SK-N-SH (cell line): ENCODE data around the gene CCDC14. TPM values are rescaled to one million over a fixed set of nuclear protein-coding genes. Genes with fewer than 3 reads are reported as not detected.

Source experiments
- CTCF ChIA-PET: fragments of 300-600, 350-600 bp; formaldehyde crosslinking; extraction: SDS; loops from one replicate; lab custom pipeline; 2021; lab: Yijun Ruan, JAX
- POLR2A ChIA-PET: fragments of 350-600 bp; sonication (Branson Sonifier 250); formaldehyde crosslinking; extraction: SDS; loops from one replicate; lab custom pipeline; 2020; ENCODE audit warnings: antibody characterized with exemption, inconsistent platforms; lab: Yijun Ruan, JAX
- DNase-seq: peaks from one replicate; pipeline ENCODE4 v3.0.0; 2012
- H2AFZ ChIP-seq: fragments of 200-600 bp; sonication (generic); 2 replicates; pipeline ENCODE4 v1.8.1; 2016; ENCODE audit warnings: antibody characterized with exemption, mild to moderate bottlenecking, low read depth
- H3F3A ChIP-seq: fragments of 200-600 bp; sonication (generic); replicated peaks from 2 replicates; pipeline ENCODE3; 2016; ENCODE audit warnings: antibody characterized with exemption, mild to moderate bottlenecking; ENCODE audit not compliant: insufficient read depth
- H3K27ac ChIP-seq, 2 experiments: fragments of 200-500 bp in 1 of 2; fragments of 200-600 bp in 1 of 2; sonication (Bioruptor generic) in 1 of 2; sonication (generic), shearing (Covaris generic) in 1 of 2; 2 replicates each; pipeline versions ENCODE4 v1.5.1 to v1.6.1; 2014 to 2016; ENCODE audit warnings: low read depth in 2 of 2, inconsistent platforms in 1 of 2, low read length in 1 of 2, mild to moderate bottlenecking in 1 of 2, mixed read lengths in 1 of 2
- H3K27me3 ChIP-seq: fragments of 200-600 bp; sonication (generic), shearing (Covaris generic); 2 replicates; pipeline ENCODE4 v1.6.1; 2016; ENCODE audit warnings: mixed run types; ENCODE audit not compliant: insufficient read depth
- H3K36me3 ChIP-seq, 2 experiments: fragments of 200-500 bp in 1 of 2; fragments of 200-600 bp in 1 of 2; sonication (Bioruptor generic) in 1 of 2; sonication (generic) in 1 of 2; replicated peaks in 1 of 2; 2 replicates each; pipeline versions ENCODE3 to v1.5.1; 2014 to 2016; ENCODE audit warnings: low read length in 1 of 2, mild to moderate bottlenecking in 1 of 2; ENCODE audit not compliant: insufficient read depth in 2 of 2, control insufficient read depth in 1 of 2
- H3K4me1 ChIP-seq, 2 experiments: fragments of 200-500 bp in 1 of 2; fragments of 200-600 bp in 1 of 2; sonication (Bioruptor generic) in 1 of 2; sonication (generic), shearing (Covaris generic) in 1 of 2; 2 replicates each; pipeline versions ENCODE4 v1.5.1 to v1.6.1; 2014 to 2016; ENCODE audit warnings: low read depth in 1 of 2, low read length in 1 of 2, mixed run types in 1 of 2; ENCODE audit not compliant: insufficient read depth in 2 of 2, control insufficient read depth in 1 of 2
- H3K4me2 ChIP-seq: fragments of 200-600 bp; sonication (generic), shearing (Covaris generic); 2 replicates; pipeline ENCODE4 v1.6.1; 2017; ENCODE audit warnings: mixed run types
- H3K4me3 ChIP-seq, 2 experiments: fragments of 200-500 bp in 1 of 2; fragments of 200-600 bp in 1 of 2; sonication (Bioruptor generic) in 1 of 2; sonication (generic), shearing (Covaris generic) in 1 of 2; 2 replicates each; pipeline versions ENCODE4 v1.5.1 to v1.8.1; 2014 to 2016; ENCODE audit warnings: low read depth in 2 of 2, inconsistent platforms in 1 of 2, low read length in 1 of 2, mild to moderate bottlenecking in 1 of 2, mixed read lengths in 1 of 2, moderate library complexity in 1 of 2
- H3K79me2 ChIP-seq: fragments of 200-600 bp; sonication (generic); 2 replicates; pipeline ENCODE4 v1.8.1; 2017; ENCODE audit warnings: mild to moderate bottlenecking; ENCODE audit not compliant: insufficient read depth
- H3K9ac ChIP-seq: fragments of 200-600 bp; sonication (generic); 2 replicates; pipeline ENCODE4 v1.6.1; 2017; ENCODE audit warnings: mixed run types
- H3K9me2 ChIP-seq: fragments of 200-600 bp; sonication (generic); 2 replicates; pipeline ENCODE4 v1.6.1; 2017; ENCODE audit warnings: mixed run types
- H3K9me3 ChIP-seq: fragments of 200-600 bp; sonication (generic); 2 replicates; pipeline ENCODE4 v1.6.1; 2017; ENCODE audit warnings: mixed run types, mild to moderate bottlenecking, moderate library complexity
- H4K20me1 ChIP-seq: fragments of 200-600 bp; sonication (generic); 2 replicates; pipeline ENCODE4 v1.6.1; 2017; ENCODE audit warnings: mild to moderate bottlenecking, mixed run types; ENCODE audit not compliant: insufficient read depth
- ELF1 ChIP-seq: IDR thresholded peaks from 2 replicates; pipeline ENCODE4 v1.4.0; 2012
- GABPA ChIP-seq: IDR thresholded peaks from 2 replicates; pipeline ENCODE4 v1.4.0; 2012; ENCODE audit warnings: low read depth, mild to moderate bottlenecking
- JUND ChIP-seq: IDR thresholded peaks from 2 replicates; pipeline ENCODE4 v1.4.0; 2012
- MEF2A ChIP-seq: IDR thresholded peaks from 2 replicates; pipeline ENCODE4 v1.4.0; 2012; ENCODE audit warnings: low read depth, borderline replicate concordance
- NFIC ChIP-seq: IDR thresholded peaks from 2 replicates; pipeline ENCODE4 v1.4.0; 2012; ENCODE audit warnings: borderline replicate concordance
- POLR2AphosphoS5 ChIP-seq: IDR thresholded peaks from 2 replicates; pipeline ENCODE4 v1.6.1; 2012; ENCODE audit warnings: low read depth, low read length
- RAD21 ChIP-seq: IDR thresholded peaks from 2 replicates; pipeline ENCODE4 v1.6.1; 2012; ENCODE audit warnings: mild to moderate bottlenecking, low read length
- RFX5 ChIP-seq: IDR thresholded peaks from 2 replicates; pipeline ENCODE4 v1.6.1; 2012; ENCODE audit warnings: mild to moderate bottlenecking, improper control_type of control experiment, low read length
- SIN3A ChIP-seq: IDR thresholded peaks from 2 replicates; pipeline ENCODE4 v1.6.1; 2012; ENCODE audit warnings: low read depth, mild to moderate bottlenecking, low read length, moderate library complexity, borderline replicate concordance
- TAF1 ChIP-seq: IDR thresholded peaks from 2 replicates; pipeline ENCODE4 v1.6.1; 2012; ENCODE audit warnings: low read depth, mild to moderate bottlenecking, low read length, moderate library complexity, borderline replicate concordance
- TEAD4 ChIP-seq: IDR thresholded peaks from 2 replicates; pipeline ENCODE4 v1.4.0; 2012; ENCODE audit warnings: mild to moderate bottlenecking, borderline replicate concordance; ENCODE audit not compliant: insufficient read depth
- YY1 ChIP-seq: IDR thresholded peaks from 2 replicates; pipeline ENCODE4 v1.4.0; 2012; ENCODE audit warnings: low read depth, mild to moderate bottlenecking
- WGBS: methylation state at CpG from one replicate; pipeline ENCODE4 v1.1.6; 2017; ENCODE audit warnings: low lambda C conversion rate; 5-methylcytosine and 5-hydroxymethylcytosine counted together
- polyA plus RNA-seq, 3 experiments: library from polyadenylated mRNA; depleted of rRNA; stranded (reverse); fragments of >200 nt; gene quantifications; 2 replicates each; pipeline ENCODE4 v1.2.3, GENCODE V29; 2012
- TF ChIP-seq, protein P1 (sequence below): IDR thresholded peaks from 2 replicates; pipeline ENCODE4; 2012
- TF ChIP-seq, protein P2 (sequence below): IDR thresholded peaks from 2 replicates; pipeline ENCODE4 v1.4.0; 2012; ENCODE audit warnings: low read depth
- TF ChIP-seq, protein P3 (sequence below): fragments of 150-350 bp; IDR thresholded peaks from 2 replicates; pipeline ENCODE4 v1.6.1; 2016; ENCODE audit warnings: mild to moderate bottlenecking, low read depth, low read length
- TF ChIP-seq, protein P4 (sequence below): fragments of 200-600 bp; sonication (generic); IDR thresholded peaks from 2 replicates; pipeline ENCODE4 v1.6.1; 2017; ENCODE audit warnings: antibody characterized with exemption, mild to moderate bottlenecking, moderate library complexity

The CCDC14 gene
- polyA plus RNA-seq, 1 of the 3 experiments (the other 2 are of a cell fraction) = 147 TPM

DNA sequence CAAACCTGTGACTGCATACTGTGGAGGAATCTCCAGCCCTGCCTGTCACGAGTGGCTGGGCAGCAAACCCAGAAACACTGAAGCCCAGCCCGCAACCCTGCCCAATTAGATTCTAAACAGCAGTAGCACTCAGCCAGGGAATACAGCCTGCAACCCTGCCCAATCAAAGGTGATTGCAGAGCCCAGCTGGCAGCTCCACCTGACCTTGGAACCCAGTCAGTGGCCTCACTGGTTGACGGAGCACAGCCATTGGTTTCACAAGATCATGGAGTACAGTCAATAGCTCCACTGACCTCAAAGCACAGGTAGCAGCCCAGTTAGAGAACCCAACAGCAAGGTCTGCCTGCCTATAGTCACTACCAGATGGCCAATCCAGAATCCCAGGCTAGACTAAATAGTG is 41.7 kb downstream of the CCDC14 start (continued):
- TF ChIP-seq, protein P1, sequence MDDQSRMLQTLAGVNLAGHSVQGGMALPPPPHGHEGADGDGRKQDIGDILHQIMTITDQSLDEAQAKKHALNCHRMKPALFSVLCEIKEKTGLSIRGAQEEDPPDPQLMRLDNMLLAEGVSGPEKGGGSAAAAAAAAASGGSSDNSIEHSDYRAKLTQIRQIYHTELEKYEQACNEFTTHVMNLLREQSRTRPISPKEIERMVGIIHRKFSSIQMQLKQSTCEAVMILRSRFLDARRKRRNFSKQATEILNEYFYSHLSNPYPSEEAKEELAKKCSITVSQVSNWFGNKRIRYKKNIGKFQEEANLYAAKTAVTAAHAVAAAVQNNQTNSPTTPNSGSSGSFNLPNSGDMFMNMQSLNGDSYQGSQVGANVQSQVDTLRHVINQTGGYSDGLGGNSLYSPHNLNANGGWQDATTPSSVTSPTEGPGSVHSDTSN = no peak
- TF ChIP-seq, protein P2, sequence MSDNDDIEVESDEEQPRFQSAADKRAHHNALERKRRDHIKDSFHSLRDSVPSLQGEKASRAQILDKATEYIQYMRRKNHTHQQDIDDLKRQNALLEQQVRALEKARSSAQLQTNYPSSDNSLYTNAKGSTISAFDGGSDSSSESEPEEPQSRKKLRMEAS = no peak
- TF ChIP-seq POLR2AphosphoS5 = no peak
- TF ChIP-seq YY1 = no peak

DNA sequence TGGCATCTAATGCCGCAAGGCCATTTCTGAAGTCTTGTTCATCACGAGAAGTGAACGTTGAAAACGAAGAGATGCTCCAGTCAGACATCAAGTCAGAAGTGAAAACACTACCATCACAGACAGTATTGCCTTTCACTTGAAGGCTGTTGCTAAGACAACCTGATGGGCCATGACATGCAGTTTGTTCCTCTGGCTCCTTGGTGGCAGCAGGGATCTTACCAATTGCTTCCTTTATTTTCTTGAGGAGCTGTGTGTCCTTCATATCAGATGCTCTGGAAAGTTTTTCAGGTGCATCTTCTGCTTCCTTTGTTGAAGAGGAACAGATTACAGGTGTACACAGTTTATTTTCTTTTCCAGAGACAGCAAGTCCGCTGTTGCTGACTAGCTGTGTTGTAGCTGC is 46.2 kb downstream of the CCDC14 start:
- Histone ChIP-seq H3K9ac (no peak overlapping the region), H3K4me2 (no peak overlapping the region), H3K9me2 (no peaks in the 10 kb centered on the region), H4K20me1 (no peaks in the 10 kb centered on the region), H3K4me1 (no peaks in the 10 kb centered on the region), H3K27me3 (no peaks in the 10 kb centered on the region), H3K79me2 (peaks cover 14% of the 10 kb centered on the region; the same call in 1 of the 2 replicates), H3F3A (peaks cover 18% of the 10 kb centered on the region), H3K27ac (no peak overlapping the region; a peak in 1 of 4 replicates), H2AFZ (no peak overlapping the region), H3K9me3 (0 out of 2 replicates have a peak, but pooled peaks cover 1% of the 10 kb centered on the region), H3K4me3 (no peak overlapping the region), H3K36me3 (peaks cover 48 to 61% of the 10 kb centered on the region in 2 experiments)
- CTCF ChIA-PET = interaction anchor here (0.7 to 1.1 kb wide), 2 partner anchors 8 to 90 kb away, joined by 3 read pairs; no protein-coding TSS in a partner anchor
- DNase-seq = no peak
- no peak for TF ChIP-seq JUND
- TF ChIP-seq MEF2A = no peak
- no peak for TF ChIP-seq TAF1
- TF ChIP-seq, protein P3, sequence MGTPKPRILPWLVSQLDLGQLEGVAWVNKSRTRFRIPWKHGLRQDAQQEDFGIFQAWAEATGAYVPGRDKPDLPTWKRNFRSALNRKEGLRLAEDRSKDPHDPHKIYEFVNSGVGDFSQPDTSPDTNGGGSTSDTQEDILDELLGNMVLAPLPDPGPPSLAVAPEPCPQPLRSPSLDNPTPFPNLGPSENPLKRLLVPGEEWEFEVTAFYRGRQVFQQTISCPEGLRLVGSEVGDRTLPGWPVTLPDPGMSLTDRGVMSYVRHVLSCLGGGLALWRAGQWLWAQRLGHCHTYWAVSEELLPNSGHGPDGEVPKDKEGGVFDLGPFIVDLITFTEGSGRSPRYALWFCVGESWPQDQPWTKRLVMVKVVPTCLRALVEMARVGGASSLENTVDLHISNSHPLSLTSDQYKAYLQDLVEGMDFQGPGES = no peak
- no peak for TF ChIP-seq ELF1
- no peak for TF ChIP-seq TEAD4
- no peak for TF ChIP-seq RAD21
- TF ChIP-seq NFIC = no peak
- no peak for TF ChIP-seq RFX5
- TF ChIP-seq SIN3A = no peak
- no peak for TF ChIP-seq GABPA
- TF ChIP-seq, protein P4, sequence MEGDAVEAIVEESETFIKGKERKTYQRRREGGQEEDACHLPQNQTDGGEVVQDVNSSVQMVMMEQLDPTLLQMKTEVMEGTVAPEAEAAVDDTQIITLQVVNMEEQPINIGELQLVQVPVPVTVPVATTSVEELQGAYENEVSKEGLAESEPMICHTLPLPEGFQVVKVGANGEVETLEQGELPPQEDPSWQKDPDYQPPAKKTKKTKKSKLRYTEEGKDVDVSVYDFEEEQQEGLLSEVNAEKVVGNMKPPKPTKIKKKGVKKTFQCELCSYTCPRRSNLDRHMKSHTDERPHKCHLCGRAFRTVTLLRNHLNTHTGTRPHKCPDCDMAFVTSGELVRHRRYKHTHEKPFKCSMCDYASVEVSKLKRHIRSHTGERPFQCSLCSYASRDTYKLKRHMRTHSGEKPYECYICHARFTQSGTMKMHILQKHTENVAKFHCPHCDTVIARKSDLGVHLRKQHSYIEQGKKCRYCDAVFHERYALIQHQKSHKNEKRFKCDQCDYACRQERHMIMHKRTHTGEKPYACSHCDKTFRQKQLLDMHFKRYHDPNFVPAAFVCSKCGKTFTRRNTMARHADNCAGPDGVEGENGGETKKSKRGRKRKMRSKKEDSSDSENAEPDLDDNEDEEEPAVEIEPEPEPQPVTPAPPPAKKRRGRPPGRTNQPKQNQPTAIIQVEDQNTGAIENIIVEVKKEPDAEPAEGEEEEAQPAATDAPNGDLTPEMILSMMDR = no peak
- POLR2A ChIA-PET = interaction anchor here (0.5 kb wide), 1 partner anchor 29 kb away, joined by 4 read pairs; no protein-coding TSS in a partner anchor
- 86% methylated on average over 5 of the region's 5 CpGs for WGBS
